IPS DF 4.7 (cell line): Measurements from ENCODE around the gene TMCC2.
A peak's percentile ranks its signal among the peaks of the same experiment; 100 is the strongest.

ENCODE experiments used
- DNase-seq: peaks from one replicate; pipeline ENCODE4 v3.0.0-alpha.2; 2013; ENCODE audit warnings: low spot score; ENCODE audit errors: extremely low read depth

The TMCC2 gene

DNA sequence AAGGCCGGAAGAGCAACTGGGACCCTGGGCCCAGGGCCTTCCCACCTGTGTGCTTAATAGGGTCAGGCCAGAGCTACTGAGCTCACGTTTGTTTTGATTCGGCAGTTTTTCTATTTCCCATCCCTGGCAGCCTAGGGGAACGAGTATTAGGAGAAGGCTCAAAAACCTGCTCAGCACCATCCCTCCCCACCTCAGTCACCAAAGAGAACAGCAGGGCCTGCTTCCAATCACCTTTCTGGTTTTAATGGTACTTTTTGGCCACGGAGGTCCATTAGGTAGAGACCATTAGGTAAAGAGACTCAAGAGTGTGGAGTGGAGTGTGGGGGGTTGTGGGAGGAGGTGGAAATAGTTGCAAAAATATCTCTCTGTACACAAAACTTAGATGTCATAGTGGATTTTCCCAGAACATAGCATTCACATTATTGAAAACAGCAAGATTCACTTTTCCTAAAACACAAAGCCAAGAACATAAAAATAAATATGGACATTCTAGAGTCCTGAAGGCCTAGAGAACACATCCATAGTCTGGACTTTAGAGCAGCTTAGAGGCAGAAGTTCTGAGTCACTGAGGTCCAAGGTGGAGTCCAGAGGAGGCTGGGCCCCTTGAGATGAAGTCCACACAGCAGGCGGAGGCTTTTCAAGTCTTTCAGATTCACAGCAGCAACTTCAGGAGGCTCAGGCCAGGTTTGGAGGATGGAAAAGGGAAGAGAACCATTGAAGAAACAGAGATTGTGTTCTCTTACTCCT is 74.3 kb downstream of the TMCC2 start:
- DNase-seq, result no peak

DNA sequence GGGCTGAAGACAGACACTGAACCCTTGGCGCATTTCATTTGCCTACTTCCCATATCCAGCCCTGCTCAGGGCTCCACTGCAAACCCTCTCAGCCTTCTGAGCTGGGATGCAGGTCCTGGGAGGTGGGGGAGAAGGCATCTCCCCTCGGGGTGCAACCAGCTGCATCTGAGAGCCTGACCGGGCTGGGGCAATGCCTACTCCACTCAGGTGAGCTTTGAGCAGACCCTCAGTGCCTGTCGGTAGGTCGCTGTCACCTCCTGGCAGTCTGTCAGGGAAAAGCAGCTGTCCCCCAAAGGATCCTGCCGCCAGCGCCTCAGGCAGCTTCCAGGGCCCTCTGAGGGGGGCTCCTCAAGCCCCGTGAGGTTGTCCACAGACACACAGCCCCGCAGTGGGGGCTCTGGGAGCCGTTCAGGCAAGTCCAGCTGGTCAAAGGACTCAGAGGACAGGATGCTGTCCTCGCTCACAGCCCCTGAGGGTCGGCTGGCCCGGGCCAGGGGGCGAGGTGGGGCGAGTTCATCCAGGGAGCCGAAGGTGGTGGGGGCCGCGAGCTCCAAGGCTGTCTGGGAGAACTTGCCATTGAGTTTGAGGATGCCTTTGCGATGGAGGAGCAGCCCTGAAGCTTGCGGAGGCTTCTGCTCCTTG is 75.6 kb downstream of the TMCC2 start:
- DNase-seq, result no peak

- no peak for DNase-seq
These were observed 76.4 kb downstream of the TMCC2 start for GRCh38 chr1:205304046-205304694.

DNA sequence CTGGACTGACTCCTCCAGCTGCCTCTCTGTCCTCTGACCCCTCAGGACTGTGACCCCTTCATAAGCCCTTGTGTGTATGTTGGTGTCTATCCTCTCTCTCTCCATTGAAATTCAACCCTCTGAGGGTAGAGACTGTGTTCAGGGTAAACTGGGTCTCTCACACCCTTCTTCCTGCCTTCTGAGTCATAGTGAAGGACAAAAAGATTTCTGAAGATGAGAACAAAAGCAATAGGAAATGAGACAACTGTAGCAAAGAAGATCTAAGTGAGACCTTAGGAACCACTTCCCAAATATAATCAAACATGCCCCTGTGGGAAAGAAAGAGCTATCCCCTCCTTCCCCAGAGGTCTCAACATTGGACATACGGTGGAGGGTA is 76.9 kb downstream of the TMCC2 start:
- no peak for DNase-seq

GRCh38 chr1:205306929-205307566 is 79.3 kb downstream of the TMCC2 start:
- DNase-seq, result no peak

- DNase-seq, result no peak
These were observed 82.0 kb downstream of the TMCC2 start for GRCh38 chr1:205309741-205310140.

- DNase-seq, result no peak
These were observed 83.4 kb downstream of the TMCC2 start for GRCh38 chr1:205310976-205311704.

DNA sequence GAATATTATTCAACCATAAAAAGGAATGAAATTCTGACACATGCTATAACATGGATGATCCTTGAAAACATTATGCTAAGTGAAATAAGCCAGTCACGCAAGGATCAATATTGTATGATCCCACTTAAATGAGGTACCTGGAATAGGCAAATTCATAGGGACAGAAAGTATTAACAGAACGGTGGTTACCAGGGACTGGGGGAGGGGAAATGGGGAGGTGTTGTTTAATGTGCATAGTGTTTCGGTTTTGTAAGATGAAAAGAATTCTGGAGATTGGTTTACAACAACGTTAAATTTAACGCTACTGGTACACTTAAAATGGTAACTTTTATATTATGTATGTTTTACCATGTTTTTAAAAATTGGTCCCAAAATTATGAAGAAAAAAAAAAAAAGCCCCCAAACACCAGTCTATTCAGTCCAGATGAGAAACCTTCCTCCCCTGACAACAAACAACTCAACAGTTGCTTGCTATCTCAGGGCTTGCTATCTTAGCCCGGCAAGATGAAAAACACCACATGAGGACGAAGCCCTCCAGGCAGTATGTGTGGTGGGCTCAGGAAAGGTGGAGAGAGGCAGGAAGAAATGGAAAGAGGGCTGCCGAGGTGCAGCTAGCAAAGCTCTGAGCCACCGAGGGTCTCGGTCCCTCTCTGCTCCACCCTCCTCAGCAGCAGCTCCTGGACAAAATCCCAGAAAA is 85.3 kb downstream of the TMCC2 start:
- DNase-seq, result no peak

DNA sequence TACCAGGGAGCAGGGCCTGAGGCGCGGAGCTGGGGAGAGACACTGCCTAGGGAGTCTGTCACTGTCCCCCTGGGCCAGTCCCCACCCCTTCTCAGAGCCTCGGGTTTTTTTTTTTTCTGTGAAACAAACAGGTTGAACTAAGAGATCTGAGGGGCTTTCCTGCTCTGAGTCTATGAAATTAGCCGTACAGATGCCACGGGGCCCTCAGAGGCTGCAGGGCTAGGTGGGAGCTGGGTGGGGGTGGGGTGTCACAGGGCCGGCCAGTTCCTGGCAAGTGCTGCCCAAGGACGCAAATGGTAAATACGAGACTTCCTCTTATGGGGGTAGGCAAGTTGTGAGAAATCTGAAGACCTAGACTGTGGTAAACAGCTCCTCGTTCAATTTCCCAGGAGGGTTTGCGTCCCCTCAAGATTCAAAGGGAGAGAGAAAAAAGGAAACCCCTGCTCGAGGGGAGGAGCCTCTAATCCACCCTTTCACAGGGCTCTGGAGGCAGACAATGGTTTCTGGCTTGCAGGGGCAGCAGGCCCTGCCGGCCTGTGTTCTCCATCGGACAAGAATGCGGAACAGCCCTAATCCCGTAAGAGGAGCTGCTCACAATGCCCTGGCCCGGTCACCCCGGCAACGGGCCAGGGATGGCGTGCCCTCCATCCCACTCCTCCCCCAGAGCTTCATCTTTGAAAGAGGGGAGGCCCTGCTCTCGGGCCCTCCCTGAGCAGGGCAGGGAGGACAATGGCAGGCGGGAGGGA is 86.0 kb downstream of the TMCC2 start:
- DNase-seq, result no peak

- DNase-seq, result no peak
These were observed 87.4 kb downstream of the TMCC2 start for GRCh38 chr1:205315008-205315618.

- DNase-seq, result no peak
These were observed 88.4 kb downstream of the TMCC2 start for GRCh38 chr1:205316161-205316566.

DNA sequence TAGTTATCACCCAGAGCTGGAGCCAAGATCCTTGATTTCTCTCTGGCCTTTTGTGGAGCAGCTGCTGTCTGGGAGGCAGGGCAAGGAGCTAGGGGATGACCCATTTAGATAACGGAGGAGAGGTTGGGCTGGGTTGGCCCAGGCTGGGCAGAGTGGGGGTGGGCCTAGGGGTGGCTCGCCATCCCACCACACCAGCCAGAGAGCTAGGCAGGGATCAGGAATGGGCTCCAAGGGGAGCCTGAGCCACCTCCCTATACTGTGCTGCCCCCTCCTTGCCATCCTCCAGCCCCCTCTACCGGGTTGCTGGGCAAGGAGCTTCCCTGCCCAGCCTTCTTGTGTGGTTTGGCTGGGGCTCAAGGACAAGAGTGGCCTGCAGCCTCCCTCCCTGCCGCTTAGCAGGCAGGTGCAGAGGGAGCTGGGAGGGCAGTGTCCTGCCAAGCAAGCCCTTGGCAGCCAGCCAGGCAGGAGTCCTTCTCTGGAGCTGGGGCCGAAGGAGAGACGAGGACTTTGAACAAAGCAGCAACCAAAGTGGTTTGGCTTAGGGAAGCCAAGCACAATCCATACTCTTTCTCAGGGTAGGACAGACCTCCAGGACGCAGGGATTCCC is 89.7 kb downstream of the TMCC2 start:
- DNase-seq, result no peak

GRCh38 chr1:205318231-205318991 is 90.7 kb downstream of the TMCC2 start:
- no peak for DNase-seq

- DNase-seq, result no peak
These were observed 91.6 kb downstream of the TMCC2 start for GRCh38 chr1:205319081-205320018.

- peak; percentile 82 for DNase-seq
These were observed 93.6 kb downstream of the TMCC2 start, which contains the start of gene NUAK2 for GRCh38 chr1:205321162-205321958. TSS of gene NUAK2 (minus strand) at chr1:205321745. CDS start at chr1:205321628, 117 bp downstream.

DNA sequence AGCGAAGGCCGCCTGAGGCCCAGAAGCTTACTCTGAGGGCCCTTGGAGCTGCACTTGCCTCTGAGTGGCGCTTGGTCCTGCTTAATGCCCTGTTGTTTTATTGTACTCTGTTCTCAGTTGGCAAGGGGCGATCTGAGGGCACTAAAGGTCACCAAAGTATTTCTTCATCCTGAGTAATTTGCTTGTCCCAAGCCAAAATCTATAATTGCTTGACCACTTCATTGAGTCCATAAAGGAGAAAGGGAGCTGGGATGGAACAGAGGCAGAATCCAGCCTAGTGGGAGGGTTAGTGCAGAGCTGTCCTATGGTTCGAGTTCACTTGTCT is 94.2 kb downstream of the TMCC2 start:
- DNase-seq, result no peak
